Immature natural killer cell (primary cell): ENCODE measurements around the gene ARHGAP31. TPM values are rescaled to one million over a fixed set of nuclear protein-coding genes. Genes with fewer than 3 reads are reported as not detected.

ENCODE experiments used
- DNase-seq, 3 donors: peaks; one replicate each; pipeline ENCODE4 v3.0.0; 2022; ENCODE audit warnings: mixed read lengths in 1 of 3
- H3K27ac Mint-ChIP-seq, 6 donors: one replicate each; pipeline ENCODE4 v1.8.0; 2020; ENCODE audit warnings: mixed read lengths in 6 of 6, mild to moderate bottlenecking in 5 of 6, inconsistent platforms in 4 of 6, moderate library complexity in 3 of 6
- H3K27me3 Mint-ChIP-seq, 3 donors: one replicate each; pipeline ENCODE4 v1.8.0; 2020 to 2021; ENCODE audit warnings: low read depth in 3 of 3, mild to moderate bottlenecking in 3 of 3, mixed read lengths in 3 of 3, moderate library complexity in 3 of 3, inconsistent platforms in 1 of 3
- H3K36me3 Mint-ChIP-seq, 3 donors: one replicate each; pipeline ENCODE4 v1.8.0; 2020; ENCODE audit warnings: mixed read lengths in 3 of 3, inconsistent platforms in 2 of 3, mild to moderate bottlenecking in 2 of 3
- H3K4me1 Mint-ChIP-seq, 2 donors: one replicate each; pipeline ENCODE4 v1.8.0; 2020; ENCODE audit warnings: inconsistent platforms in 2 of 2, mild to moderate bottlenecking in 2 of 2, mixed read lengths in 2 of 2, moderate library complexity in 1 of 2
- H3K4me3 Mint-ChIP-seq, 5 donors: one replicate each; pipeline ENCODE4 v1.8.0; 2020; ENCODE audit warnings: mild to moderate bottlenecking in 5 of 5, mixed read lengths in 5 of 5, inconsistent platforms in 3 of 5, moderate library complexity in 3 of 5
- H3K9me3 Mint-ChIP-seq, 6 donors: one replicate each; pipeline ENCODE4 v1.8.0; 2020; ENCODE audit warnings: mild to moderate bottlenecking in 6 of 6, mixed read lengths in 6 of 6, inconsistent platforms in 4 of 6, moderate library complexity in 3 of 6
- polyA plus RNA-seq, 3 donors: library from polyadenylated mRNA; unstranded; fragments of 300-500 nt; fragmentation: Illumina TruSeq; gene quantifications; one replicate each; pipeline ENCODE4 v1.2.3, GENCODE V29; 2021

The ARHGAP31 gene
- polyA plus RNA-seq, 3 donors from 2014 or later, result 1.1 to 4.9 (median 2.8) TPM

- H3K4me1 Mint-ChIP-seq, result no peaks in the 10 kb centered on the region
- no peak for DNase-seq
These were observed 114.2 kb downstream of the ARHGAP31 start for GRCh38 chr3:119408243-119408950.

GRCh38 chr3:119409844-119410243, 115.7 kb downstream of the ARHGAP31 start:
- Mint-ChIP-seq H3K27me3 (no peaks in the 10 kb centered on the region), H3K36me3 (peaks cover 0 to 22% (median 6%) of the 10 kb centered on the region in 3 donors), H3K9me3 (peaks cover 0 to 1% (median 0%) of the 10 kb centered on the region in 6 donors), H3K4me1 (no peaks in the 10 kb centered on the region), H3K27ac (no peak overlapping the region), H3K4me3 (no peak overlapping the region)
- no peak for DNase-seq

More at GRCh38 chr3:119408243-119408950, 114.2 kb downstream of the ARHGAP31 start:
- peaks cover 0 to 24% (median 12%) of the 10 kb centered on the region in 3 donors for H3K36me3 Mint-ChIP-seq
- H3K27me3 Mint-ChIP-seq, result peaks cover 0 to under 1% (median 0%) of the 10 kb centered on the region in 3 donors
- H3K4me3 Mint-ChIP-seq, result no peak overlapping the region
- no peak overlapping the region for H3K27ac Mint-ChIP-seq
- peaks cover 0 to 1% (median 0%) of the 10 kb centered on the region in 6 donors for H3K9me3 Mint-ChIP-seq

GRCh38 chr3:119413603-119414280, 119.6 kb downstream of the ARHGAP31 start:
- no peak for DNase-seq
- no peaks in the 10 kb centered on the region for H3K27me3 Mint-ChIP-seq
- peaks cover 0 to 1% (median 0%) of the 10 kb centered on the region in 6 donors for H3K9me3 Mint-ChIP-seq
- no peaks in the 10 kb centered on the region for H3K4me1 Mint-ChIP-seq
- H3K36me3 Mint-ChIP-seq, result peaks cover 0 to 19% (median 9%) of the 10 kb centered on the region in 3 donors
- H3K27ac Mint-ChIP-seq, result no peak overlapping the region
- H3K4me3 Mint-ChIP-seq, result no peak overlapping the region

- no peaks in the 10 kb centered on the region for H3K9me3 Mint-ChIP-seq
- H3K4me3 Mint-ChIP-seq, result no peak overlapping the region
- no peaks in the 10 kb centered on the region for H3K4me1 Mint-ChIP-seq
These were observed 122.7 kb downstream of the ARHGAP31 start for GRCh38 chr3:119416873-119417272.

GRCh38 chr3:119417771-119418512, 123.8 kb downstream of the ARHGAP31 start:
- H3K36me3 Mint-ChIP-seq, result peaks cover 0 to 3% (median 3%) of the 10 kb centered on the region in 3 donors
- H3K4me1 Mint-ChIP-seq, result no peaks in the 10 kb centered on the region
- no peak for DNase-seq
- no peak overlapping the region for H3K27ac Mint-ChIP-seq
- H3K9me3 Mint-ChIP-seq, result no peaks in the 10 kb centered on the region
- no peaks in the 10 kb centered on the region for H3K27me3 Mint-ChIP-seq
- H3K4me3 Mint-ChIP-seq, result no peak overlapping the region

More at GRCh38 chr3:119416873-119417272, 122.7 kb downstream of the ARHGAP31 start:
- no peak for DNase-seq
- H3K27ac Mint-ChIP-seq, result no peak overlapping the region
- H3K27me3 Mint-ChIP-seq, result no peaks in the 10 kb centered on the region
- peaks cover 0 to 3% (median 3%) of the 10 kb centered on the region in 3 donors for H3K36me3 Mint-ChIP-seq

GRCh38 chr3:119418641-119419040, 124.5 kb downstream of the ARHGAP31 start:
- no peak for DNase-seq
- H3K9me3 Mint-ChIP-seq, result no peaks in the 10 kb centered on the region
- H3K4me1 Mint-ChIP-seq, result no peaks in the 10 kb centered on the region
- no peak overlapping the region for H3K27ac Mint-ChIP-seq
- H3K4me3 Mint-ChIP-seq, result no peak overlapping the region
- peaks cover 0 to 3% (median 3%) of the 10 kb centered on the region in 3 donors for H3K36me3 Mint-ChIP-seq
- H3K27me3 Mint-ChIP-seq, result no peaks in the 10 kb centered on the region

GRCh38 chr3:119420196-119420595, 126.0 kb downstream of the ARHGAP31 start:
- Mint-ChIP-seq H3K27ac (no peak overlapping the region), H3K4me1 (no peaks in the 10 kb centered on the region), H3K9me3 (peaks cover under 1 to 5% (median 4%) of the 10 kb centered on the region in 6 donors), H3K4me3 (no peak overlapping the region), H3K27me3 (no peaks in the 10 kb centered on the region), H3K36me3 (peaks cover 0 to 6% (median 3%) of the 10 kb centered on the region in 3 donors)
- DNase-seq, result no peak

- Mint-ChIP-seq H3K36me3 (peaks cover 52 to 59% (median 53%) of the 10 kb centered on the region in 3 donors), H3K4me1 (no peaks in the 10 kb centered on the region), H3K27me3 (no peaks in the 10 kb centered on the region), H3K9me3 (peaks cover 30 to 63% (median 49%) of the 10 kb centered on the region in 6 donors), H3K27ac (no peak overlapping the region), H3K4me3 (no peak overlapping the region)
- no peak for DNase-seq
These were observed 133.5 kb downstream of the ARHGAP31 start for GRCh38 chr3:119427669-119428068.

- Mint-ChIP-seq H3K27me3 (no peaks in the 10 kb centered on the region), H3K4me1 (no peaks in the 10 kb centered on the region), H3K4me3 (no peak overlapping the region), H3K36me3 (peaks cover 56 to 65% (median 57%) of the 10 kb centered on the region in 3 donors), H3K27ac (no peak overlapping the region), H3K9me3 (peaks cover 30 to 63% (median 49%) of the 10 kb centered on the region in 6 donors)
- no peak for DNase-seq
These were observed 134.4 kb downstream of the ARHGAP31 start for GRCh38 chr3:119428538-119428937.

GRCh38 chr3:119433613-119434325, 139.6 kb downstream of the ARHGAP31 start:
- Mint-ChIP-seq H3K27me3 (no peaks in the 10 kb centered on the region), H3K36me3 (peaks cover 77 to 92% (median 81%) of the 10 kb centered on the region in 3 donors), H3K9me3 (peaks cover 3 to 24% (median 13%) of the 10 kb centered on the region in 6 donors), H3K4me1 (peaks cover 13 to 31% of the 10 kb centered on the region in 2 donors), H3K4me3 (no peak overlapping the region), H3K27ac (peak overlapping the region in 3 of 6 donors; percentile 3 to 26 (median 8))
- DNase-seq, result no peak

- Mint-ChIP-seq H3K4me3 (no peak overlapping the region), H3K27me3 (no peaks in the 10 kb centered on the region), H3K4me1 (peaks cover 13 to 34% of the 10 kb centered on the region in 2 donors), H3K9me3 (peaks cover 0 to 15% (median 6%) of the 10 kb centered on the region in 6 donors), H3K36me3 (peaks cover 68 to 84% (median 72%) of the 10 kb centered on the region in 3 donors), H3K27ac (peak overlapping the region in 1 of 6 donors; percentile 58)
- DNase-seq, result no peak
These were observed 140.5 kb downstream of the ARHGAP31 start for GRCh38 chr3:119434703-119435102.

GRCh38 chr3:119436977-119437376, 142.8 kb downstream of the ARHGAP31 start:
- Mint-ChIP-seq H3K4me1 (peaks cover 13 to 39% of the 10 kb centered on the region in 2 donors), H3K36me3 (peaks cover 45 to 66% (median 66%) of the 10 kb centered on the region in 3 donors), H3K27me3 (no peaks in the 10 kb centered on the region), H3K9me3 (no peaks in the 10 kb centered on the region), H3K4me3 (no peak overlapping the region), H3K27ac (peak overlapping the region in 1 of 6 donors; percentile 70)
- no peak for DNase-seq

- Mint-ChIP-seq H3K4me3 (no peak overlapping the region), H3K9me3 (no peaks in the 10 kb centered on the region), H3K27ac (peak overlapping the region; percentile 16 to 81 (median 74)), H3K4me1 (peaks cover 13 to 39% of the 10 kb centered on the region in 2 donors), H3K27me3 (no peaks in the 10 kb centered on the region), H3K36me3 (peaks cover 42 to 66% (median 62%) of the 10 kb centered on the region in 3 donors)
- peak in 2 of 3 donors; percentile 5 to 37 for DNase-seq
These were observed 143.6 kb downstream of the ARHGAP31 start for GRCh38 chr3:119437691-119438258.
